NK-92 (cell line): ENCODE results near the gene OR11H12.
"Not testable (repeated sequence)": the region's sequence is repeated elsewhere in the genome, so short reads cannot be mapped to it uniquely, and the experiment has no call there.

Source experiments
- DNase-seq: peaks from one replicate; lab custom pipeline; 2025; ENCODE audit not compliant: unreplicated experiment; lab: John Stamatoyannopoulos, UW

OR11H12 gene

GRCh38 chr14:18600817-18601216, at the start of gene OR11H12:
Gene OR11H12, plus strand, starts transcription at chr14:18601117. Its CDS starts 0 bp downstream, at chr14:18601117.
- DNase-seq: not testable (repeated sequence)

GRCh38 chr14:18582908-18583307, 18.0 kb upstream of the OR11H12 start:
- not testable (repeated sequence) for DNase-seq

GRCh38 chr14:18626610-18627213, 25.8 kb downstream of the OR11H12 start:
- not testable (repeated sequence) for DNase-seq

- not testable (repeated sequence) for DNase-seq
Measured at GRCh38 chr14:18636066-18636465, 35.1 kb downstream of the OR11H12 start.

GRCh38 chr14:18638032-18638431, 37.1 kb downstream of the OR11H12 start:
- not testable (repeated sequence) for DNase-seq

- DNase-seq: not testable (repeated sequence)
Measured at GRCh38 chr14:18638785-18639184, 37.9 kb downstream of the OR11H12 start.

GRCh38 chr14:18646075-18646730, 45.3 kb downstream of the OR11H12 start:
- not testable (repeated sequence) for DNase-seq
